GM12801 (cell line): ENCODE results near the gene PPEF2.

Experiments used
- TF ChIP-seq, protein P1 (sequence below): IDR thresholded peaks from one replicate; pipeline ENCODE4 v1.5.1; 2011; ENCODE audit warnings: control low read depth; ENCODE audit not compliant: insufficient read length; ENCODE audit errors: extremely low read depth

Gene PPEF2

DNA sequence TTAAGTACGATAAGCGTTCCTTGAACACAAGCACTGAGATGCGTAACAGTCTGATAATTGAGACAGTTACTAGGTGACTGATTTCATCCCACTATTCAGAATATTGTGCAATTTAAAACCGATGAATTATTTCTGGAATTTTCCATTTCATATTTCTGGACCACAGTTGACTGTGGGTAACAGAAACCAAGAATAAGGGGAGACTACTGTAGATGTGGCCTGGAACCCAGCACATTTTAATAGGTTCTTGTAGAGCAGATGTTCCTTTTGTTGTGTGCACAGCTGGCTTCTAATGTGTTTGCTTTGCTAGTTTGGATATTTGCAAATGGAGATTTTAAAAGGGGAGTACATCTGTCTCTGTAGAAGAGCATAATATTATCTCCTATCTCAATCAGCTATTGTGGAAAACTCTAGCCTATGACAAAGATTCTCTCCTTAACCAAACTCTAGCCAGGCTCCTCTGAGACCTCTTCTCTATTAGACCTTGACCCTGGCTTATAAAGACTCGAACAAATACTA, 22.1 kb upstream of the PPEF2 start:
- TF ChIP-seq, protein P1, sequence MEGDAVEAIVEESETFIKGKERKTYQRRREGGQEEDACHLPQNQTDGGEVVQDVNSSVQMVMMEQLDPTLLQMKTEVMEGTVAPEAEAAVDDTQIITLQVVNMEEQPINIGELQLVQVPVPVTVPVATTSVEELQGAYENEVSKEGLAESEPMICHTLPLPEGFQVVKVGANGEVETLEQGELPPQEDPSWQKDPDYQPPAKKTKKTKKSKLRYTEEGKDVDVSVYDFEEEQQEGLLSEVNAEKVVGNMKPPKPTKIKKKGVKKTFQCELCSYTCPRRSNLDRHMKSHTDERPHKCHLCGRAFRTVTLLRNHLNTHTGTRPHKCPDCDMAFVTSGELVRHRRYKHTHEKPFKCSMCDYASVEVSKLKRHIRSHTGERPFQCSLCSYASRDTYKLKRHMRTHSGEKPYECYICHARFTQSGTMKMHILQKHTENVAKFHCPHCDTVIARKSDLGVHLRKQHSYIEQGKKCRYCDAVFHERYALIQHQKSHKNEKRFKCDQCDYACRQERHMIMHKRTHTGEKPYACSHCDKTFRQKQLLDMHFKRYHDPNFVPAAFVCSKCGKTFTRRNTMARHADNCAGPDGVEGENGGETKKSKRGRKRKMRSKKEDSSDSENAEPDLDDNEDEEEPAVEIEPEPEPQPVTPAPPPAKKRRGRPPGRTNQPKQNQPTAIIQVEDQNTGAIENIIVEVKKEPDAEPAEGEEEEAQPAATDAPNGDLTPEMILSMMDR, result no peak

DNA sequence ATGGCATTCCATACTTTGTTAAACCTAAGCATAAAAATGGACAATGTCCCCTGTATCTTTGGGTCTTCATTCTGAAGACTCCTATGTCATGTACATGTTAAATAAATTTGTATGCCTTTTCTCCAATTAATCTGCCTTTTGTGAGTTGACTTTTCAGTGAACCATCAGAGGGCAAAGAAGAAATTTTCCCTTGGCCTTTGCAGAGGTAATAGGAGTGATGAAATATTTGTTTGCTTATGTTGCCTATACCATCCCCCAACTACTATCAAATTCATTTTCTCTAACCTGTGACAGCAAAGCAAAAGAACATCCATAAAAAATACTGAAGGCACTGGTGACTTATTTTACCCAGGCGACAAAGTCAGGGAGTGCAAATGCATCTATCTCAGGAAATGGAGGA, 20.3 kb upstream of the PPEF2 start:
- TF ChIP-seq, protein P1, result no peak

DNA sequence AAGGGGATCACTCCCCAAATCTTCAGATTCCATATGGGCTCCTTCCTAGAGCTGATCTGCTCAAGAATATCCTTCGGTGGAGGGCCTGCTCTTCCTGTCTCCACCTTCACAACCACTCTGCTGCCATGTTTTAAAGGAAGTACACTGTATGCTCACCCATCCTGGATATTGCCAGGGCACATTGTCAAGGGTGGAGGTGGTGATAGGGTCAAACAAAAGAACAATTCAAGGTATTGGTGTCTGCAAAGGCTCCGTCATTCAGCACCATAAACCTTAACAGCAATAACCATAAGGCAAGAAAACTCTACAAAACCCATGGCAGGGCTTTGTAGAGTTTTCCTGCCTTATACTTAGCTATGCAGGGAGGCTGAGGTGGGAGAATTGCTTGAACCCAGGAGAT, 19.7 kb upstream of the PPEF2 start:
- TF ChIP-seq, protein P1, result no peak

DNA sequence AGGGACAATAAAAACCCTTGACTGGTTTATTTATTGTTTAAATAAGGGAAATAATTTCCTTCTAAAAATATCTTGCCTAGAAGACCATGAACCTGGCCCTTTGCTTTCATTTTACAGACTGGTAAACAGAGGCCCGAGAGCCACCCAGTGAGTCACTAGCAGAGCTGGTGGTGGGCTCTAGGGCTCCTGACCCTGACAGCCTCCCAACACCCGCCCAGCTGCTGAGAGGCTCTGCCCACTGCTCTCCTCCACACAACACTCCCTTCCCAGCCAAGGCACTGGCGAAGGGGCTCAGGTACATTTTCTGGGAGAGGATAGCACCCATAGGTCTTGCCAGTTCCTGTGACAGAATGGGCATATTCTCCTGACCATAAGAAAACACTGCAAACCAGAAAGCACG, 18.1 kb upstream of the PPEF2 start:
- TF ChIP-seq, protein P1, result no peak

DNA sequence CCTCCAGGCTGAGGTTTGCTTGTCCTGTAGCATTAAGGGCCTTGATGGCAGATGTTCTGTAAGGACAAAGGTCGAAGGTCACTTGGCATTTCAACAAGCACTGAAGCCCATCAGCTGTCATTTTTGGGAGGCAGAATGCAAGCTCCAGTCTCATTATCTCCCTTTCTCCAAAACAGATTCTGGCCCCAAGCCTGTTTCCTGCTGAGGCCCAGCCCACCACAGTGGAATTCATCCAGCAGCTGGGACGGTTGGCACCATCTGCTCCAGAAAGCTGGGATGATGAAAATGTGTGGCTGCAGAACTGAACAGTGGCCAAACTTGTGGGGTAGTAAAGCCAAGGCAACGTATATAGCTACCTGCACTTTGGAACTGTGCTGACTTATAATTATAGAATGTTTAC, 17.7 kb upstream of the PPEF2 start:
- TF ChIP-seq, protein P1, result no peak

DNA sequence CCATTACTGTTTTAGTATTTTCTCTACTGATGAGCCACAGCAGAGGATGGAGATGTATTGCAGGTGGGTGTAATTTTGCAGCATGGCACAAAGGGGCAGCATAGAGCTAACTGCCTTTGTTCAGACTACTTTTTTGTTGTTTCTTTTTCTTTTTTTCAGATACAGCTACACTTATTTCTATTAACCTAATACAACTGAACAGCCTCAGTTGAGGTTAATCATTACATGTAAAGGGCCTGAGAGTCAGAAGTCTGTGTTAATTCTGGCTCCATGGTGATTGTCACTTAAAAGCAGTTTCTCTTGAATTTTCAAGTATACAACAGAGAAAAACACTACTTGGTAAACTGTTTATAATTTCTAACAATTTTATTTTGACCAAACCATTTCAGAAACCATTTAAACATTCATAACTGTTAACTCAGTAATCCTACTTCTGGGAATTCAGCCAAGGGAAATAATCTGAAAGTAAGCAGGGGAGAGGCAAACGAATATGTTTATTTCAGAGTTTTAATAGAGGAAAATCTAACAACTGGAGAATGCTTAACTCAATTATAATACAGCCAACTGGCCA, 13.9 kb upstream of the PPEF2 start:
- TF ChIP-seq, protein P1, result no peak

DNA sequence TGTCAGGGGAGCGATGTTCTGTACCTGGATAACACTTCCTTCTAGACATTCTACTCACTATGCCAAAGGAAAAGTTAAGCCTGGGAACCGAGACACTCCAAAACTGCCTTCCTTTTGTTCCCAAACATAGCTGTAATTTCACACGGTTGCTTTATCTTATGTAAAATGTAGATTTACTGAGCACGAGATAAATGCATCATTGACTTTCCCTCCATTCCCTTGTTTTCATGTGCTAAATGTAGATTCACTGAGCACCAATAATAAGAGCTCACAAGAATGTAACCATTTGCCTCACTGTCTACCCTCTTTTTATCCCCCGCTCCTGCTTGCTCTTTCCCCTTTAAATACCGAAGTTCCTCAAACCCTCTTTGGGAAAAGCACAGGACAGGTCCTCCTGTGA, 10.7 kb upstream of the PPEF2 start:
- TF ChIP-seq, protein P1, result no peak

DNA sequence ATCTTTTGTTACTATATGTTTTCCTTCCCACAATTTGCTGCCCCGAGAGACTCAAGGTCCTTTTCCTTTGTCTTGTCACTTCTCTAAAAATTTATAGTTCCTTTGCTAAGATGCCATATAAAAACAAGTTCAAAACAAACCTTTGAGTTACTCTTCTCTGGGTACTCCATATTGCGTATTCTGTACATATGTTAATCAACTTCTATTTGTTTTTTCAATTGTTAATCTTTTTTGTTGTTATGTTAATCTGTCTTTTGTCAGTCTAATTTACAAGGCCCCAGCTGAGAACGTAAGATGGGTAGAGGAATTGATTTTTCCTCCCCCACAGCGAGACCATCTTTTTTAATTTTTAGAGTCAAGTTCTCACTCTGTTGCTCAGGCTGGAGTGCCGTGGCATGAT, 7.2 kb upstream of the PPEF2 start:
- TF ChIP-seq, protein P1, result no peak
